GM19035 (cell line): ENCODE measurements around the gene LCN15.
"Not testable (repeated sequence)": the region's sequence is repeated elsewhere in the genome, so short reads cannot be mapped to it uniquely, and the experiment has no call there.

Experiments
- ATAC-seq: cut with Tn5 transposase; IDR thresholded peaks from one replicate; pipeline ENCODE4 v1.9.1; 2021; ENCODE audit not compliant: unreplicated experiment

Gene LCN15, protein sequence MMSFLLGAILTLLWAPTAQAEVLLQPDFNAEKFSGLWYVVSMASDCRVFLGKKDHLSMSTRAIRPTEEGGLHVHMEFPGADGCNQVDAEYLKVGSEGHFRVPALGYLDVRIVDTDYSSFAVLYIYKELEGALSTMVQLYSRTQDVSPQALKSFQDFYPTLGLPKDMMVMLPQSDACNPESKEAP

GRCh38 chr9:136764301-136764891 is at the start of gene LCN15:
TSS of gene LCN15 (minus strand) at chr9:136764518. CDS start at chr9:136764488, 30 bp downstream.
- no peak for ATAC-seq

DNA sequence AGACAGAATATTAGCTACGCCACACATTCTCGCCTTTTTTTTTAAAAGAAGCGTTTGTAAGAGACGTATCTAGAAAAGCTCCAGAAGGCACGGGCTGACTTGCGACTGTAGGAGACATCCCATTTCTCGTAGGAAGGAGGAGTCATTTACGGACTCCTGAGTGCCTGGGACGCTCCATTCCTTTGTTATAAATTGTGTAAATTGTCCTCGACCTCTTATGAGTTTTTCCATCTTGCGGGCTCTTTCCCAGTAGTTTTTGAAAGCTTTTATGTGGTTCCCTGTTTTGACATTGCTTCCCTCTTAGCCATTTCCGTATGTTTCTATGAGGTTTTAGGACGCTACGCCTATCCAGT is 44.5 kb upstream of the LCN15 start:
- ATAC-seq = no peak

- ATAC-seq = peak; percentile 39
Measured at GRCh38 chr9:136808075-136808805, 43.9 kb upstream of the LCN15 start.

- peak; percentile 77 for ATAC-seq
Measured at GRCh38 chr9:136807281-136808074, 43.2 kb upstream of the LCN15 start, which contains the start of gene RABL6. TSS of gene RABL6 (plus strand) at chr9:136807948. CDS start at chr9:136808197, 249 bp downstream.

DNA sequence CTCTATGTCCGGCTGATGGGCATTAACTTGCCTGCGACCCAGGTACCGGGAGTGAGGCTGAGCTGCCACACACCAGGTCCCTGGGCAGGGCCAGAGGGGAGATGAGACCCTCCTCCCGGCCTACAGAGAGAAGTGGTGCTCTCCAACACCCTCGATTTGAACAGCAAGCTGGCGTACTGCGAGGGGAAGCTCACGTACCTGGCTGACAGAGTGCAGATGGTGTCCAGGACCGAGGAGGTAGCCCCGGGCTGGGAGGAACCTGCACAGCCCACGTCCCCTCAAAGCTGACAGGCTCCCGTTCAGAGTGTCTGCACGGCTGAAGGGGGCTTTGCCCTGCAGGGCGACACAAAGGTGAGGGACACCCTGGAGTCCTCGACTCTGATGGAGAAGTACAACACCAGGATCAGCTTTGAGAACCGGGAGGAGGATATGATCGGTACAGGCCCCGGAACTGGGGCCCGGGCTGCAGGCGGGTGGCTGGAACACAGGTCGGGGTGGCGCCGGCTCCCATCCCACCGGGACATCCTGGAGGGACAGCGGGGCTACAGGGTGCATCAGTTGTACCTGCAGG is 42.4 kb upstream of the LCN15 start:
- no peak for ATAC-seq

DNA sequence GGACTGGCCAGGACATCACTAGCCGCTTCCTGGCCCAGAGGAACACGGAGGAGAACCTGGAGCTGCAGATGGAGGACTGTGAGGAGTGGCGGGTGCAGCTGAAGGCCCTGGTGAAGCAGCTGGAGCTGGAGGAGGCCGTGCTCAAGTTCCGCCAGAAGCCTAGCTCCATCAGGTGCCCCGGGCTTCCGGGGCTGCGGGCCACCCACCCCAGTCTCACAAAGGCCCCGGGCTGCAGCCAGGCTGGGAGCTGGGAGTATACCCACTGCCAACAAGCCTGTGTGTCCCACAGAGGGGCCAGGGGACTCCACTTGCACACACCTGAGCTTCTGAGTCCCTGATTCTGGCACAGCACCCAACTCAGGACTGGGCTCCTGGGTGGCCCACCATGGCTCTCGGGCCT is 41.7 kb upstream of the LCN15 start:
- no peak for ATAC-seq

DNA sequence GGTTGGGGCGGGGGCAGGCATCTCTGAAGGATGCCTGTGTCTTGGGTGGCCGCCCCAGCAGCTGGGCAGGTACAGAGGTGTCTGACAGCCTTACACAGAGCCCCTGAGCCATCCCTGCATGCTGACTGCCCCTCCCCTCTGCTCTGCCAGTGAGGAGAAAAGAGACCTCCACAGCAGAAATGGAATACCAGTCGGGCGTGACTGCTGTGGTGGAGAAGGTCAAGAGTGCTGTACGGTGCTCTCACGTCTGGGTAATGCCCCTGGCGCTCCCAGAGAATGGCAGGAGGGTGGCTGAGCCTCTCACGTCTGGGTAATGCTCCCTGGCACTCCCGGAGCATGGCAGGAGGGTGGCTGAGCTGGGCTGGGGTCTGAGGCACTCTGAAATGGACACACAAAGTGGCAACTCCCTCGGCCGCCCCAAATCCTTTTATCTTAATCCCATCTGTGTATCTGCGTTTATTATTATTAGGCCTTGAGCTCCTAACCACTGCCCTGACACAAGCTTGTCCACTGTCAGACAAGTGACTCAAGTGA is 41.0 kb upstream of the LCN15 start:
- ATAC-seq = no peak

GRCh38 chr9:136804509-136805206 is 40.3 kb upstream of the LCN15 start:
- ATAC-seq = no peak

DNA sequence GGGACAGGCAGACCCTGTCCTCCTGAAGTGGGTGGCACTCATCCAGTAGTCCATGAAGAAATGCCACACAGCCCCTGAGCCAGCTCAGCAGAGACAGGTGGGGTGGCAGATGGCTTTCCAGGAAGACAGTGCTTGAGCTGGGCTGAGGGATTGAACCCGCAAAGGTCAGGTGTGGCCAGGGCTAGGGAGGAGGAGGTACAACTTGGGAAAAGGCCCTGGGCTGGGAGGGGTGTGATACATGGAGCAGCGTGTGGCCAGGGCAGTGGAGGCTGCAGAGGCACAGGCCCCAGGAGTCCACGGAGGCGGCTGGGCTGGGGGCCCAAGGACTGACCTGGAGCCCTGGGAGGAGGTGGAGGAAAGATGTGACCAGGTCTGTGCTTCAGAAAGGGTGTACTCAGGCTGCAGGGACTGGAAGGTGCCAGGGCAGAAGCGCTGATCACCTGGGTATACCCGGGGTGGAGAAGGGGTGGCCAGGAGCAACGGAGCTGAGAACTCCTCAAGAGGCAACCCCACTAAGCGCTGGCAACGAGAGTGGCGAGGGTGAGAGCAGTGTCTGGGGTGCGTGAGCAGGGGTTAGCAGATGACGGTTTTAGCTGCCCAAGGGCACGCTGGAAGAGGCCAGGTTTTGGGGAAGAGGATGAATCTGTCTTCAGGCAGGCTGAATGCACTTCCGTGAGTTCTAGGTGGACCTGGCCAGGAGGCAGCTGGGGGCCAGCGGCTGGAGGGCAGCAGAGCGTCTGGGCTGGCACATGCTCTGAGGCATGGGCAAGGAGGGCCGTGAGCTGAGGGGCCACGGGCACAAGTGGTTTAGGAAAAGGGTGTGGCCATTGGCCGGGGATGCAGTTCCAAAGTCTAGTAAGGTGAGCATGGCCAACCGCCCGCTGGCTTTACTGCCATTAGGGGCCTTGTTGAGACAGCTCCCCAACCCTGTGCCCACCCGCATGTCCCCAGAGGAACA is 39.5 kb upstream of the LCN15 start:
- ATAC-seq = no peak

- not testable (repeated sequence) for ATAC-seq
Measured at GRCh38 chr9:136803009-136803550, 38.8 kb upstream of the LCN15 start.

GRCh38 chr9:136802321-136802720 is 38.0 kb upstream of the LCN15 start:
- no peak for ATAC-seq

GRCh38 chr9:136799854-136800657 is 35.7 kb upstream of the LCN15 start:
- no peak for ATAC-seq

DNA sequence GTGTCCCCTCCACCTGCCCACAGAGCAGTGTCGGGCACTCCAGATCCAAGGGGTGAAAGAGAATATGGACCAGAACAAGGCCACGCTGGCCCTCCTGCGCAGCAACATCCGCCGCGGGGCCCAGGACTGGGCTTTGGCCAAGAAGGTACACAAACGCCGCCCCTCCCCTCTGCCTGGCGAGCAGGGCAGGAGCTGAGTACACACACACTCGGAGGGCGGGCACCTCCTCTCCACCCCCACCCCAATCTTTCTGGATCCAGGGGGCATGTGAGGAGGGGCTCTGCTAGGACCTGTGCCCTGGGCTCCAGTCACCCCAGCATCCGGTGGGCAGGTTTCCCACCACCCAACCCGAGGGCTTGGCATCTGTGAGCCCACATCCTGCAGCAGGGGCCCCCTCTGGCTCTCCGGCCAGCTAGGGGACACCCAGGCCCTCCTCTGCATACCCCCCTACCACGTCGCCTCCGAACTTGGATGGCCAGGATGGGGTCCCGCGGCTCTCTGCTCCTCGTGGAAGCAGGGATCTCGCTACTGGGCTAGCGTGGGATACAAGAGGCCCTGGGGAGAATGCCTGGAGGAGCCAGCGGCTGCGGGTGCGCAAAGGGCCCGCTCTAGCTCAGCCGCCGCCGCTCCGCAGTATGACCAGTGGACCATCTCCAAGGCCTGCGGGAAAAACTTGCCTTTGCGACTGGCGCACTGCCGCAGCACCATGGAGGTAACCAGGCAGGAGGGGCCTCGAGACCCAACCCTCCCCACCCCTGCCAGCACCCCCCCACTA is 34.9 kb upstream of the LCN15 start:
- ATAC-seq = no peak

GRCh38 chr9:136798708-136799078 is 34.4 kb upstream of the LCN15 start:
- no peak for ATAC-seq

DNA sequence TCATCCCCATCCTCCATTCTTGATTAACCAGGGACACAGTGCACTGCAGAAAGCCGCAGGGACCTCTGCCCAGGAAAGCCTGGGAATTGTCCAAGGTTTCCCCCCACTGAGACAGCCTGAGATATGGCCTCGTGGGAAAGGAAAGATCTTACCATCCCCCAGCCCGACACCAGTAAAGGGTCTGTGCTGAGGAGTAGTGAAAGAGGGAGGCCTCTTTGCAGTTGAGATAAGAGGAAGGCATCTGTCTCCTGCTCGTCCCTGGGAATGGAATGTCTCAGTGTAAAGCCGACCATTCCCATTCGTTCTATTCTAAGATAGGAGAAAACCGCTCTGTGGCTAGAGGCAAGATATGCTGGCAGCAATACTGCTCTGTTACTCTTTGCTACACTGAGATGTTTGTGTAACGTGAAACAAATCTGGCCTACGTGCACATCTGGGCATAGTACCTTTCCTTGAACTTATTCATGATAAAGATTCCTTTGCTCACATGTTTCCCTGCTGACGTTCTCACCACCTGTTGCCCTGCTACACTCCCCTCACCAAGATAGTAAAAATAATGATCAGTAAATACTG is 32.5 kb upstream of the LCN15 start:
- not testable (repeated sequence) for ATAC-seq

- no peak for ATAC-seq
Measured at GRCh38 chr9:136796238-136796774, 32.0 kb upstream of the LCN15 start, which contains the start of gene CCDC183. TSS of gene CCDC183 (plus strand) at chr9:136796338. CDS start at chr9:136796398, 60 bp downstream.

DNA sequence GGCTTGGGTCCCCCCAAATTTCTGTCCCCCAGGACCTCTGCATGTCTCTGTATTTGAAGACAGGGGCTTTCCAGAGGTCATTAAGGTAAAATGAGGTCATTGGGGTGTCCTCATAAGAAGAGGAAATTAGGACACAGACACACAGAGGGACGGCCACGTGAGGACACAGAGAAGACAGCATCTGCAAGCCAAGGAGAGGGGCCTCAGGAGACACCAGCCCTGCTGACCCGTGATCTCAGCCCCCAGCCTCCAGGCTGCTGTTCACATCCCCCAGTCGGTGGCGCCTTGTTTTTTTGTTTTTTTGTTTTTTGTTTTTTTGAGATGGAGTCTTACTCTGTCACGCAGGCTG is 30.7 kb upstream of the LCN15 start:
- no peak for ATAC-seq
